Measurements from ENCODE around the gene GSTA2. TPM values are rescaled to one million over a fixed set of nuclear protein-coding genes. Genes with fewer than 3 reads are reported as not detected.
A peak's percentile ranks its signal among the peaks of the same experiment; 100 is the strongest.
"Not testable (repeated sequence)": the region's sequence is repeated elsewhere in the genome, so short reads cannot be mapped to it uniquely, and the experiment has no call there.

GSTA2 gene
- total and polyA plus RNA-seq, 2 of the 13 experiments (the other 11 are each of a cell fraction or from before 2014, with no cell fraction given), result 0.75 to 13.7 TPM

GRCh38 chr6:52776711-52777351, 13.6 kb upstream of the GSTA2 start (continued):
- peak; percentile 67; the same call in 1 of the 2 replicates for TF ChIP-seq ZXDC (CRISPR knock-in tag; IDR thresholded peaks at IDR 0.05)
- TF ChIP-seq NCOA2 (CRISPR knock-in tag; IDR thresholded peaks at IDR 0.05), result peak; percentile 30; the same call in 1 of the 2 replicates
- 0 out of 2 replicates have a peak, but pooled peaks have one; percentile 40 for TF ChIP-seq ZNF205 (CRISPR knock-in tag; IDR thresholded peaks at IDR 0.05)
- TF ChIP-seq PITX1 (CRISPR knock-in tag; IDR thresholded peaks at IDR 0.05), result peak; percentile 65; the same call in 1 of the 2 replicates
- TF ChIP-seq, protein P1, sequence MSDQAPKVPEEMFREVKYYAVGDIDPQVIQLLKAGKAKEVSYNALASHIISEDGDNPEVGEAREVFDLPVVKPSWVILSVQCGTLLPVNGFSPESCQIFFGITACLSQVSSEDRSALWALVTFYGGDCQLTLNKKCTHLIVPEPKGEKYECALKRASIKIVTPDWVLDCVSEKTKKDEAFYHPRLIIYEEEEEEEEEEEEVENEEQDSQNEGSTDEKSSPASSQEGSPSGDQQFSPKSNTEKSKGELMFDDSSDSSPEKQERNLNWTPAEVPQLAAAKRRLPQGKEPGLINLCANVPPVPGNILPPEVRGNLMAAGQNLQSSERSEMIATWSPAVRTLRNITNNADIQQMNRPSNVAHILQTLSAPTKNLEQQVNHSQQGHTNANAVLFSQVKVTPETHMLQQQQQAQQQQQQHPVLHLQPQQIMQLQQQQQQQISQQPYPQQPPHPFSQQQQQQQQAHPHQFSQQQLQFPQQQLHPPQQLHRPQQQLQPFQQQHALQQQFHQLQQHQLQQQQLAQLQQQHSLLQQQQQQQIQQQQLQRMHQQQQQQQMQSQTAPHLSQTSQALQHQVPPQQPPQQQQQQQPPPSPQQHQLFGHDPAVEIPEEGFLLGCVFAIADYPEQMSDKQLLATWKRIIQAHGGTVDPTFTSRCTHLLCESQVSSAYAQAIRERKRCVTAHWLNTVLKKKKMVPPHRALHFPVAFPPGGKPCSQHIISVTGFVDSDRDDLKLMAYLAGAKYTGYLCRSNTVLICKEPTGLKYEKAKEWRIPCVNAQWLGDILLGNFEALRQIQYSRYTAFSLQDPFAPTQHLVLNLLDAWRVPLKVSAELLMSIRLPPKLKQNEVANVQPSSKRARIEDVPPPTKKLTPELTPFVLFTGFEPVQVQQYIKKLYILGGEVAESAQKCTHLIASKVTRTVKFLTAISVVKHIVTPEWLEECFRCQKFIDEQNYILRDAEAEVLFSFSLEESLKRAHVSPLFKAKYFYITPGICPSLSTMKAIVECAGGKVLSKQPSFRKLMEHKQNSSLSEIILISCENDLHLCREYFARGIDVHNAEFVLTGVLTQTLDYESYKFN (CRISPR knock-in tag; conservative IDR thresholded peaks at IDR 0.05), result peak; percentile 70; the same call in 1 of the 2 replicates
- TF ChIP-seq FOXP1, FOXA1 (IDR thresholded peaks at IDR 0.05): not testable (repeated sequence)
- peak; percentile 61; the same call in 1 of the 2 replicates for TF ChIP-seq FOXP1 (CRISPR knock-in tag; IDR thresholded peaks at IDR 0.05)
- TF ChIP-seq ATAD3A (CRISPR knock-in tag; IDR thresholded peaks at IDR 0.05), result peak; percentile 81; the same call in 1 of the 2 replicates
- TF ChIP-seq RCOR2 (CRISPR knock-in tag; IDR thresholded peaks at IDR 0.05), result 0 out of 2 replicates have a peak, but pooled peaks have one; percentile 33
- 0 out of 2 replicates have a peak, but pooled peaks have one; percentile 20 for TF ChIP-seq ZNF562 (CRISPR knock-in tag; IDR thresholded peaks at IDR 0.05; ENCODE audit: borderline replicate concordance)
- TF ChIP-seq YEATS4 (CRISPR knock-in tag; IDR thresholded peaks at IDR 0.05; ENCODE audit: borderline replicate concordance), result 0 out of 2 replicates have a peak, but pooled peaks have one; percentile 36
- 0 out of 2 replicates have a peak, but pooled peaks have one; percentile 9 for TF ChIP-seq ATF3 (CRISPR knock-in tag; IDR thresholded peaks at IDR 0.05)
- TF ChIP-seq FOXA1 (CRISPR knock-in tag; IDR thresholded peaks at IDR 0.05), result peak; percentile 91
- peak; percentile 36; the same call in 1 of the 2 replicates for TF ChIP-seq BCL6 (CRISPR knock-in tag; IDR thresholded peaks at IDR 0.05)
- peak; percentile 20; the same call in 1 of the 2 replicates for TF ChIP-seq FOSL2 (CRISPR knock-in tag; IDR thresholded peaks at IDR 0.05)
- TF ChIP-seq POGZ (CRISPR knock-in tag; IDR thresholded peaks at IDR 0.05), result peak; percentile 88
- TF ChIP-seq THAP11 (CRISPR knock-in tag; IDR thresholded peaks at IDR 0.05), result peak; percentile 48; the same call in 1 of the 2 replicates
- peak; percentile 49; the same call in 1 of the 2 replicates for TF ChIP-seq THAP9 (CRISPR knock-in tag; IDR thresholded peaks at IDR 0.05; ENCODE audit: borderline replicate concordance)
